ENCODE results near the gene FSTL4.

Gene FSTL4

DNA sequence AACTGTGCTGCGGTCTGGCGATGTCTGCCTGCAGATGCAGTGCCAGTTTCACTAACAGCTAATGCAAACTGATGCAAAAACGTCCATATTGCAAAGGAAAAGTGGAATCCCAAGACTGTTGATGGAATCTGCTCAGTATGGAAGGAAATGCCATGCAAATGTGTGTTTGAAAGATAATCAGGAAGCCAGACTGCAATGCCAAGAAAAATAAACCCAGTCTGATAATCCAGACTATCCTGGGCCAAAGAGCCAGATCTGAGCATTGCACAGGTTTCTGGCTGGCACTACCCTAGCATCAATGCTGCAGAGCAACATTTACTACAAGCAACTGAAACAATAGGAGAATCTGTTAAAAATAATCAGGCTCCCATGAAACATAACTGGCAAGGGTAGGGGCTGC, 130.3 kb downstream of the FSTL4 start:
- H3K9me2 ChIP-seq (replicated peaks; ENCODE audit: insufficient read depth, low read length) = no peaks in the 10 kb centered on the region
- no peak overlapping the region for H3K9ac ChIP-seq (ENCODE audit: low read length)
- no peak overlapping the region for H3K4me2 ChIP-seq (ENCODE audit: low read depth, low read length)
- no peaks in the 10 kb centered on the region for H3K79me2 ChIP-seq (ENCODE audit: low read length)
- no peak overlapping the region for H2AFZ ChIP-seq (ENCODE audit: low read length)
- TF ChIP-seq, protein P1, sequence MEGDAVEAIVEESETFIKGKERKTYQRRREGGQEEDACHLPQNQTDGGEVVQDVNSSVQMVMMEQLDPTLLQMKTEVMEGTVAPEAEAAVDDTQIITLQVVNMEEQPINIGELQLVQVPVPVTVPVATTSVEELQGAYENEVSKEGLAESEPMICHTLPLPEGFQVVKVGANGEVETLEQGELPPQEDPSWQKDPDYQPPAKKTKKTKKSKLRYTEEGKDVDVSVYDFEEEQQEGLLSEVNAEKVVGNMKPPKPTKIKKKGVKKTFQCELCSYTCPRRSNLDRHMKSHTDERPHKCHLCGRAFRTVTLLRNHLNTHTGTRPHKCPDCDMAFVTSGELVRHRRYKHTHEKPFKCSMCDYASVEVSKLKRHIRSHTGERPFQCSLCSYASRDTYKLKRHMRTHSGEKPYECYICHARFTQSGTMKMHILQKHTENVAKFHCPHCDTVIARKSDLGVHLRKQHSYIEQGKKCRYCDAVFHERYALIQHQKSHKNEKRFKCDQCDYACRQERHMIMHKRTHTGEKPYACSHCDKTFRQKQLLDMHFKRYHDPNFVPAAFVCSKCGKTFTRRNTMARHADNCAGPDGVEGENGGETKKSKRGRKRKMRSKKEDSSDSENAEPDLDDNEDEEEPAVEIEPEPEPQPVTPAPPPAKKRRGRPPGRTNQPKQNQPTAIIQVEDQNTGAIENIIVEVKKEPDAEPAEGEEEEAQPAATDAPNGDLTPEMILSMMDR (IDR thresholded peaks at IDR 0.05; ENCODE audit: low read length) = no peak
- TF ChIP-seq EZH2 (optimal IDR thresholded peaks at IDR 0.05; ENCODE audit: low read depth, low read length) = no peak
- no peak for TF ChIP-seq EZH2phosphoT487 (IDR thresholded peaks at IDR 0.05; ENCODE audit: low read length)
- no peak overlapping the region for H3K4me3 ChIP-seq (ENCODE audit: low read length)
- no peaks in the 10 kb centered on the region for H3K27me3 ChIP-seq (replicated peaks; ENCODE audit: insufficient read depth, low read length)
- DNase-seq = no peak
- no peaks in the 10 kb centered on the region for H3K36me3 ChIP-seq (replicated peaks; ENCODE audit: insufficient read depth, low read length)
- no peak overlapping the region for H3K27ac ChIP-seq (ENCODE audit: low read length)
- H3K9me3 ChIP-seq (replicated peaks; ENCODE audit: insufficient read depth, low read length) = no peaks in the 10 kb centered on the region
- no peaks in the 10 kb centered on the region for H3F3A ChIP-seq (ENCODE audit: insufficient read depth, low read length)
- no peaks in the 10 kb centered on the region for H4K20me1 ChIP-seq (ENCODE audit: insufficient read depth, low read length)
- no peaks in the 10 kb centered on the region for H3K4me1 ChIP-seq (ENCODE audit: low read length)

DNA sequence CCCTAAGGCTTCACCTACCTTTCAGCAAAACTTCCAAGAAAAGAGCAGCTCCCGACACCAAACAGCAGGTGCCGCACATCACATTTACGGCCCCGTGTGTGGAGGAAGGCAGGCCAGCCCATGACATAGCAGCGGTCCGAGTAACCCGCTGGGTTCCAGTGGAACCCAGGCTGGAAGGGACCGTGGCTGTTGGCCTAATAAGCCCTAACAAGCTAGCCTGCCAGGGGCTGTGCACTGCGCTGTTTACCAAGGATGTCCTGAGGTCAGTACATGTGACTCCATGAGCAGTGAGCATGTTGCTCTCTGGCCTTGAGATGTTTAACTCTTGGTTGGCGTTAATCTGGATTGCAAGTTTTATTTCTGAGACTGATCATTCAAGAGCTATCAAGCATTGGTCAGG, 131.5 kb downstream of the FSTL4 start:
- Histone ChIP-seq H3K4me2 (ENCODE audit: low read depth, low read length) (no peak overlapping the region), H3K27me3 (replicated peaks; ENCODE audit: insufficient read depth, low read length) (no peaks in the 10 kb centered on the region), H3K36me3 (replicated peaks; ENCODE audit: insufficient read depth, low read length) (no peaks in the 10 kb centered on the region), H3K4me1 (ENCODE audit: low read length) (no peaks in the 10 kb centered on the region), H4K20me1 (ENCODE audit: insufficient read depth, low read length) (no peaks in the 10 kb centered on the region), H3K79me2 (ENCODE audit: low read length) (no peaks in the 10 kb centered on the region), H3K9ac (ENCODE audit: low read length) (no peak overlapping the region), H3K4me3 (ENCODE audit: low read length) (no peak overlapping the region), H2AFZ (ENCODE audit: low read length) (no peak overlapping the region), H3K9me3 (replicated peaks; ENCODE audit: insufficient read depth, low read length) (no peaks in the 10 kb centered on the region), H3K9me2 (replicated peaks; ENCODE audit: insufficient read depth, low read length) (no peaks in the 10 kb centered on the region), H3K27ac (ENCODE audit: low read length) (no peak overlapping the region), H3F3A (ENCODE audit: insufficient read depth, low read length) (no peaks in the 10 kb centered on the region)
- TF ChIP-seq, protein P1 (IDR thresholded peaks at IDR 0.05; ENCODE audit: low read length) = no peak
- TF ChIP-seq EZH2phosphoT487 (IDR thresholded peaks at IDR 0.05; ENCODE audit: low read length) = no peak
- TF ChIP-seq EZH2 (optimal IDR thresholded peaks at IDR 0.05; ENCODE audit: low read depth, low read length) = no peak
- DNase-seq = no peak

DNA sequence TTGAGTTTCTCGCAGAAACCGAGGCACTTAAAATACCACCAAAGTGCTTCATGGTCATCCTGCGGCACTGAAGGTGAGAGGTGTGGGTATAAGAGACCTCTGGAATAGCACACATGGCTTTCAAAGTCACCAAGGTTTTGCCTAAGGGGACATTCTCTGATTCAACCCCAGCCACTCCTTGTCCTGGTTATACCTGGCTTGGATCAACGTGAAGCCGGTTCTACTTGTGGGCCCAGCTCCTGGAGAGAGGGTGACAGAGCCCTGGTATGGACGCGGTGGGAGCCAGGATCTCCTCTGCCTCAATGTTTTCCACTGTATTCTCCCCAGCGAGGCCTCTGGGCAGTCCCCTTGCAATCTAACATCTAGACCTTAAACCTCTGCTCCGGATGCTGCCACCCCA, 132.0 kb downstream of the FSTL4 start:
- Histone ChIP-seq H3K4me2 (ENCODE audit: low read depth, low read length) (no peak overlapping the region), H3K27me3 (replicated peaks; ENCODE audit: insufficient read depth, low read length) (no peaks in the 10 kb centered on the region), H3K9ac (ENCODE audit: low read length) (no peak overlapping the region), H3K27ac (ENCODE audit: low read length) (no peak overlapping the region), H3F3A (ENCODE audit: insufficient read depth, low read length) (no peaks in the 10 kb centered on the region), H3K36me3 (replicated peaks; ENCODE audit: insufficient read depth, low read length) (no peaks in the 10 kb centered on the region), H3K9me3 (replicated peaks; ENCODE audit: insufficient read depth, low read length) (no peaks in the 10 kb centered on the region), H3K4me3 (ENCODE audit: low read length) (no peak overlapping the region), H3K79me2 (ENCODE audit: low read length) (no peaks in the 10 kb centered on the region), H3K4me1 (ENCODE audit: low read length) (no peaks in the 10 kb centered on the region), H4K20me1 (ENCODE audit: insufficient read depth, low read length) (no peaks in the 10 kb centered on the region), H3K9me2 (replicated peaks; ENCODE audit: insufficient read depth, low read length) (no peaks in the 10 kb centered on the region), H2AFZ (ENCODE audit: low read length) (no peak overlapping the region)
- DNase-seq = no peak
- TF ChIP-seq EZH2phosphoT487 (IDR thresholded peaks at IDR 0.05; ENCODE audit: low read length) (no peak), EZH2 (optimal IDR thresholded peaks at IDR 0.05; ENCODE audit: low read depth, low read length) (no peak)
- TF ChIP-seq, protein P1 (IDR thresholded peaks at IDR 0.05; ENCODE audit: low read length) = no peak
